ENCODE data around the gene XIRP2. TPM values are rescaled to one million over a fixed set of nuclear protein-coding genes. Genes with fewer than 3 reads are reported as not detected.

XIRP2 gene
- total RNA-seq, 1 experiment from 2014 or later = not detected

- no peaks in the 10 kb centered on the region for H4K20me1 ChIP-seq (ENCODE audit: insufficient read depth)
- H2AFZ ChIP-seq (ENCODE audit: low read depth, low read length, poor library complexity, severe bottlenecking) = no peak overlapping the region
- RAD21 ChIA-PET (ENCODE audit: low non-redundant PET in 1 of 2, low total read pairs in 2 of 2, uncharacterized antibody in 2 of 2, unreplicated experiment in 2 of 2) = no interaction called here
- no peaks in the 10 kb centered on the region for H3K79me2 ChIP-seq (ENCODE audit: insufficient read depth, low read length)
- no peaks in the 10 kb centered on the region for H3K36me3 ChIP-seq (ENCODE audit: control insufficient read depth in 1 of 2, insufficient read depth in 2 of 2, low read length in 2 of 2)
- no peaks in the 10 kb centered on the region for H3K4me1 ChIP-seq (ENCODE audit: control insufficient read depth in 1 of 2, insufficient read depth in 2 of 2, low read length in 2 of 2)
- no peaks in the 10 kb centered on the region for H3K27me3 ChIP-seq (ENCODE audit: insufficient read depth, low read length)
- no TSS peak for BruUV-seq (replicated peaks)
- H3K9me3 ChIP-seq (ENCODE audit: control insufficient read depth in 1 of 2, insufficient read depth in 1 of 2, low read depth in 1 of 2, low read length in 2 of 2) = peaks cover 0 to 7% of the 10 kb centered on the region in 2 experiments; a peak in 2 of 4 replicates
- H3K9ac ChIP-seq (ENCODE audit: low read length) = no peak overlapping the region
- TF ChIP-seq POLR2AphosphoS5 (IDR thresholded peaks at IDR 0.05; ENCODE audit: low read depth, low read length) = no peak
- TF ChIP-seq POLR2A (IDR thresholded peaks at IDR 0.05; ENCODE audit: borderline replicate concordance, extremely low read depth, insufficient read depth, insufficient read length) = no peak
- no peak for TF ChIP-seq ELF1 (IDR thresholded peaks at IDR 0.05; ENCODE audit: borderline replicate concordance, low read depth)
- TF ChIP-seq SIN3A (IDR thresholded peaks at IDR 0.05; ENCODE audit: low read depth) = no peak
- no peak for TF ChIP-seq SRF (IDR thresholded peaks at IDR 0.05; ENCODE audit: low read depth)
- TF ChIP-seq ATF3 (IDR thresholded peaks at IDR 0.05) = no peak
- no peak for TF ChIP-seq EZH2 (IDR thresholded peaks at IDR 0.05)
- TF ChIP-seq CBX3 (IDR thresholded peaks at IDR 0.05; ENCODE audit: low read depth) = no peak
- no peak for TF ChIP-seq YY1 (IDR thresholded peaks at IDR 0.05; ENCODE audit: extremely low read depth, insufficient replicate concordance, low read depth, low read length)
- TF ChIP-seq REST (IDR thresholded peaks at IDR 0.05; ENCODE audit: low read depth) = no peak
- no peaks in the 10 kb centered on the region for H3K9me2 ChIP-seq (ENCODE audit: insufficient read depth)
- POLR2A ChIA-PET = no interaction called here
- CTCF ChIA-PET = no interaction called here
- no peak overlapping the region for H3K27ac ChIP-seq (ENCODE audit: low read depth, low read length)
- ATAC-seq = no peak
- no peak overlapping the region for H3K4me2 ChIP-seq (ENCODE audit: low read length)
- no peak overlapping the region for H3K4me3 ChIP-seq (replicated peaks in 1 of 2; ENCODE audit: low read depth in 1 of 2, low read length in 2 of 2)
- intact Hi-C loops (cut with micrococcal nuclease) = no loop called here
- DNase-seq (ENCODE audit: low read depth, low spot score) = no peak
Measured at GRCh38 chr2:166862468-166863132, 25.7 kb upstream of the XIRP2 start.
